ENCODE data around the gene TMEM9B. TPM values are rescaled to one million over a fixed set of nuclear protein-coding genes. Genes with fewer than 3 reads are reported as not detected.

TMEM9B gene
- polyA plus RNA-seq, 1 of the 3 experiments (the other 2 are of a cell fraction): 21.8 TPM

- no peak for TF ChIP-seq EZH2phosphoT487 (IDR thresholded peaks at IDR 0.05; ENCODE audit: borderline replicate concordance, low read depth)
These were observed 40.8 kb upstream of the TMEM9B start (continued) for GRCh38 chr11:9005087-9005486.

GRCh38 chr11:9004183-9004926 lies 40.1 kb upstream of the TMEM9B start:
- Histone ChIP-seq H3K4me1 (ENCODE audit: control insufficient read depth in 1 of 2, insufficient read depth in 2 of 2, low read depth in 1 of 2, low read length in 1 of 2) (peaks cover 7 to 8% of the 10 kb centered on the region in 2 experiments; a peak in 2 of 4 replicates), H3K79me2 (ENCODE audit: insufficient read depth) (peaks cover 6% of the 10 kb centered on the region; the same call in 1 of the 2 replicates), H3K9me2 (no peaks in the 10 kb centered on the region), H3K27ac (ENCODE audit: low read depth in 2 of 2, low read length in 1 of 2) (no peak overlapping the region), H4K20me1 (ENCODE audit: insufficient read depth) (no peaks in the 10 kb centered on the region), H3K4me3 (ENCODE audit: low read depth in 2 of 2, low read length in 1 of 2) (peak overlapping the region; percentile 54 to 65), H3K27me3 (ENCODE audit: insufficient read depth) (peaks cover 8% of the 10 kb centered on the region; the same call in 1 of the 2 replicates), H3K9ac (peak overlapping the region; percentile 62; the same call in 1 of the 2 replicates), H3K36me3 (replicated peaks in 1 of 2; ENCODE audit: control insufficient read depth in 1 of 2, insufficient read depth in 2 of 2, low read length in 1 of 2) (no peaks in the 10 kb centered on the region), H2AFZ (ENCODE audit: low read depth) (peak overlapping the region; percentile 94; the same call in 1 of the 2 replicates), H3K4me2 (peak overlapping the region; percentile 89), H3K9me3 (no peaks in the 10 kb centered on the region), H3F3A (replicated peaks; ENCODE audit: insufficient read depth) (peaks cover 22% of the 10 kb centered on the region)
- POLR2A ChIA-PET: no interaction called here
- WGBS (ENCODE audit: low lambda C conversion rate): 31% methylated on average over 13 of the region's 69 CpGs
- no peak for DNase-seq
- no peak for TF ChIP-seq FOSL2 (IDR thresholded peaks at IDR 0.05; ENCODE audit: borderline replicate concordance, low read depth)
- TF ChIP-seq RAD21 (IDR thresholded peaks at IDR 0.05; ENCODE audit: low read length): no peak
- no peak for TF ChIP-seq RXRA (IDR thresholded peaks at IDR 0.05; ENCODE audit: borderline replicate concordance, low read depth)
- no peak for TF ChIP-seq RFX5 (IDR thresholded peaks at IDR 0.05; ENCODE audit: low read length)
- TF ChIP-seq TAF1 (IDR thresholded peaks at IDR 0.05; ENCODE audit: borderline replicate concordance, low read depth, low read length): no peak
- TF ChIP-seq FOXJ3 (CRISPR knock-in tag; IDR thresholded peaks at IDR 0.05): no peak
- TF ChIP-seq USF1 (IDR thresholded peaks at IDR 0.05; ENCODE audit: borderline replicate concordance, low read depth): peak; percentile 67; the same call in 1 of the 2 replicates
- TF ChIP-seq USF2 (IDR thresholded peaks at IDR 0.05; ENCODE audit: borderline replicate concordance, low read depth, low read length): no peak
- TF ChIP-seq NFIC (IDR thresholded peaks at IDR 0.05; ENCODE audit: borderline replicate concordance): no peak
- CTCF ChIA-PET: interaction anchor here (1.0 to 1.4 kb wide), 2 partner anchors 133 to 134 kb away, joined by 3 to 8 read pairs; no protein-coding TSS in a partner anchor

GRCh38 chr11:9003573-9004182 lies 39.4 kb upstream of the TMEM9B start, which contains the start of gene NRIP3:
Gene NRIP3, minus strand, starts transcription at chr11:9004001. Its CDS starts 66 bp downstream, at chr11:9003935.
- 5% methylated on average over 3 of the region's 83 CpGs for WGBS (ENCODE audit: low lambda C conversion rate)
- Histone ChIP-seq H3F3A (replicated peaks; ENCODE audit: insufficient read depth) (peaks cover 22% of the 10 kb centered on the region), H3K9ac (peak within 1 kb of the TSS; percentile 62; the same call in 1 of the 2 replicates), H2AFZ (ENCODE audit: low read depth) (peak within 1 kb of the TSS; percentile 94), H3K27ac (ENCODE audit: low read depth in 2 of 2, low read length in 1 of 2) (no peak within 1 kb of the TSS), H3K9me3 (no peaks in the 10 kb centered on the region), H3K4me2 (peak within 1 kb of the TSS; percentile 89), H3K36me3 (replicated peaks in 1 of 2; ENCODE audit: control insufficient read depth in 1 of 2, insufficient read depth in 2 of 2, low read length in 1 of 2) (no peaks in the 10 kb centered on the region), H3K9me2 (no peaks in the 10 kb centered on the region), H3K27me3 (ENCODE audit: insufficient read depth) (peaks cover 8% of the 10 kb centered on the region; the same call in 1 of the 2 replicates), H3K4me3 (ENCODE audit: low read depth in 2 of 2, low read length in 1 of 2) (peak within 1 kb of the TSS; percentile 54 to 65), H4K20me1 (ENCODE audit: insufficient read depth) (no peaks in the 10 kb centered on the region), H3K79me2 (ENCODE audit: insufficient read depth) (peaks cover 6% of the 10 kb centered on the region; the same call in 1 of the 2 replicates), H3K4me1 (ENCODE audit: control insufficient read depth in 1 of 2, insufficient read depth in 2 of 2, low read depth in 1 of 2, low read length in 1 of 2) (peaks cover 7 to 8% of the 10 kb centered on the region in 2 experiments; a peak in 2 of 4 replicates)
- ChIA-PET CTCF (interaction anchor here (1.4 to 2.1 kb wide), 2 partner anchors 89 to 134 kb away, joined by 5 to 8 read pairs; no protein-coding TSS in a partner anchor), POLR2A (no interaction called here)
- TF ChIP-seq MAX (IDR thresholded peaks at IDR 0.05; ENCODE audit: low read depth) (peak; percentile 91), ZBTB33 (IDR thresholded peaks at IDR 0.05; ENCODE audit: borderline replicate concordance, low read depth) (no peak), NRF1 (IDR thresholded peaks at IDR 0.05; ENCODE audit: low read depth, low read length) (no peak), CHD2 (IDR thresholded peaks at IDR 0.05; ENCODE audit: low read length, partially characterized antibody) (no peak), TCF12 (IDR thresholded peaks at IDR 0.05) (no peak), TEAD4 (IDR thresholded peaks at IDR 0.05; ENCODE audit: borderline replicate concordance, insufficient read depth) (no peak), FOXJ3 (CRISPR knock-in tag; IDR thresholded peaks at IDR 0.05) (no peak)
- peak; percentile 94 for DNase-seq
